Liver (tissue), 3 donors: ENCODE results near the gene MTHFD1L.

Experiments used
- EGR1 ChIP-seq, 2 donors: IDR thresholded peaks; 2 replicates each; pipeline ENCODE4 v1.6.1; 2016 to 2018; ENCODE audit warnings: antibody characterized with exemption in 2 of 2, low read depth in 2 of 2
- GABPA ChIP-seq, 2 donors: IDR thresholded peaks in 1 of 2; conservative IDR thresholded peaks in 1 of 2; 2 replicates each; pipeline ENCODE4 v1.6.1; 2016; ENCODE audit warnings: antibody characterized with exemption in 2 of 2, mild to moderate bottlenecking in 1 of 2, moderate library complexity in 1 of 2
- HNF4G ChIP-seq: IDR thresholded peaks from 2 replicates; pipeline ENCODE4 v1.6.1; 2016; ENCODE audit warnings: antibody characterized with exemption
- JUND ChIP-seq, 2 donors: IDR thresholded peaks; 2 replicates each; pipeline ENCODE4 v1.6.1; 2016; ENCODE audit warnings: antibody characterized with exemption in 2 of 2
- RAD21 ChIP-seq, 2 donors: IDR thresholded peaks; 2 replicates each; pipeline ENCODE4 v1.6.1; 2016; ENCODE audit warnings: antibody characterized with exemption in 2 of 2, mild to moderate bottlenecking in 2 of 2
- RXRA ChIP-seq, 2 donors: IDR thresholded peaks; 2 replicates each; pipeline ENCODE4 v1.6.1; 2017 to 2018; ENCODE audit warnings: antibody characterized with exemption in 2 of 2, mild to moderate bottlenecking in 1 of 2
- SP1 ChIP-seq: IDR thresholded peaks from 2 replicates; pipeline ENCODE4 v1.6.1; 2018; ENCODE audit warnings: antibody characterized with exemption, mild to moderate bottlenecking
- TAF1 ChIP-seq: conservative IDR thresholded peaks from 2 replicates; pipeline ENCODE4 v1.6.1; 2016; ENCODE audit warnings: antibody characterized with exemption, mild to moderate bottlenecking
- YY1 ChIP-seq: IDR thresholded peaks from 2 replicates; pipeline ENCODE4 v1.6.1; 2016; ENCODE audit warnings: antibody characterized with exemption, mild to moderate bottlenecking
- TF ChIP-seq, protein P1 (sequence below): fragments of 150-350 bp; IDR thresholded peaks from 2 replicates; pipeline ENCODE4 v1.5.1; 2017; ENCODE audit warnings: improper control_type of control experiment, low read depth, low read length; ENCODE audit not compliant: missing input control
- TF ChIP-seq, protein P2 (sequence below): IDR thresholded peaks from 2 replicates; pipeline ENCODE4 v1.6.1; 2016; ENCODE audit warnings: antibody characterized with exemption, mild to moderate bottlenecking
- donor health status: healthy.
- donor health status: healthy.

DNA sequence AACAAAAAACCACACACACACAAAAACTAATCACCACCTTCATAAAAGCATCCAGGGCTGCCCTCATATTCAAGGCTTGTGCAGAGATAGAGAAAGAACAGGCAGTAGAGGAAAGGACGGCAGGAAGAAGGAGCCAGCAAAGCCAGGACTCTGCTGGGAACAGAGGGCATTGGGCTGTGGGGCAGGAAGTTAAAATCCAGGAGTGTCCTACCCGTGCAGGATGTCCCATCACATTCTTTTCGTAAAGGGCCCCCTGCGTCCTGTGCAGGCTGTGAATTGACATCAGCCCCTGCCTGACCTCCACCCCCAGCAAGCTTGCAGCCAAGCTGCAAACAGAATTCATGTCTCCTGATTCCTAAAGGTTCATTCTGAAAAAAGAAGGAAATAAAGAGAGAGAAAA lies 277.8 kb downstream of the MTHFD1L start:
- no peak for TF ChIP-seq RAD21 (IDR thresholded peaks at IDR 0.05)
- TF ChIP-seq JUND (IDR thresholded peaks at IDR 0.05), result no peak
- TF ChIP-seq, protein P1, sequence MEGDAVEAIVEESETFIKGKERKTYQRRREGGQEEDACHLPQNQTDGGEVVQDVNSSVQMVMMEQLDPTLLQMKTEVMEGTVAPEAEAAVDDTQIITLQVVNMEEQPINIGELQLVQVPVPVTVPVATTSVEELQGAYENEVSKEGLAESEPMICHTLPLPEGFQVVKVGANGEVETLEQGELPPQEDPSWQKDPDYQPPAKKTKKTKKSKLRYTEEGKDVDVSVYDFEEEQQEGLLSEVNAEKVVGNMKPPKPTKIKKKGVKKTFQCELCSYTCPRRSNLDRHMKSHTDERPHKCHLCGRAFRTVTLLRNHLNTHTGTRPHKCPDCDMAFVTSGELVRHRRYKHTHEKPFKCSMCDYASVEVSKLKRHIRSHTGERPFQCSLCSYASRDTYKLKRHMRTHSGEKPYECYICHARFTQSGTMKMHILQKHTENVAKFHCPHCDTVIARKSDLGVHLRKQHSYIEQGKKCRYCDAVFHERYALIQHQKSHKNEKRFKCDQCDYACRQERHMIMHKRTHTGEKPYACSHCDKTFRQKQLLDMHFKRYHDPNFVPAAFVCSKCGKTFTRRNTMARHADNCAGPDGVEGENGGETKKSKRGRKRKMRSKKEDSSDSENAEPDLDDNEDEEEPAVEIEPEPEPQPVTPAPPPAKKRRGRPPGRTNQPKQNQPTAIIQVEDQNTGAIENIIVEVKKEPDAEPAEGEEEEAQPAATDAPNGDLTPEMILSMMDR, result no peak
- TF ChIP-seq SP1, result no peak
- TF ChIP-seq, protein P2, sequence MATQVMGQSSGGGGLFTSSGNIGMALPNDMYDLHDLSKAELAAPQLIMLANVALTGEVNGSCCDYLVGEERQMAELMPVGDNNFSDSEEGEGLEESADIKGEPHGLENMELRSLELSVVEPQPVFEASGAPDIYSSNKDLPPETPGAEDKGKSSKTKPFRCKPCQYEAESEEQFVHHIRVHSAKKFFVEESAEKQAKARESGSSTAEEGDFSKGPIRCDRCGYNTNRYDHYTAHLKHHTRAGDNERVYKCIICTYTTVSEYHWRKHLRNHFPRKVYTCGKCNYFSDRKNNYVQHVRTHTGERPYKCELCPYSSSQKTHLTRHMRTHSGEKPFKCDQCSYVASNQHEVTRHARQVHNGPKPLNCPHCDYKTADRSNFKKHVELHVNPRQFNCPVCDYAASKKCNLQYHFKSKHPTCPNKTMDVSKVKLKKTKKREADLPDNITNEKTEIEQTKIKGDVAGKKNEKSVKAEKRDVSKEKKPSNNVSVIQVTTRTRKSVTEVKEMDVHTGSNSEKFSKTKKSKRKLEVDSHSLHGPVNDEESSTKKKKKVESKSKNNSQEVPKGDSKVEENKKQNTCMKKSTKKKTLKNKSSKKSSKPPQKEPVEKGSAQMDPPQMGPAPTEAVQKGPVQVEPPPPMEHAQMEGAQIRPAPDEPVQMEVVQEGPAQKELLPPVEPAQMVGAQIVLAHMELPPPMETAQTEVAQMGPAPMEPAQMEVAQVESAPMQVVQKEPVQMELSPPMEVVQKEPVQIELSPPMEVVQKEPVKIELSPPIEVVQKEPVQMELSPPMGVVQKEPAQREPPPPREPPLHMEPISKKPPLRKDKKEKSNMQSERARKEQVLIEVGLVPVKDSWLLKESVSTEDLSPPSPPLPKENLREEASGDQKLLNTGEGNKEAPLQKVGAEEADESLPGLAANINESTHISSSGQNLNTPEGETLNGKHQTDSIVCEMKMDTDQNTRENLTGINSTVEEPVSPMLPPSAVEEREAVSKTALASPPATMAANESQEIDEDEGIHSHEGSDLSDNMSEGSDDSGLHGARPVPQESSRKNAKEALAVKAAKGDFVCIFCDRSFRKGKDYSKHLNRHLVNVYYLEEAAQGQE, result no peak
- TF ChIP-seq YY1, result no peak
- no peak for TF ChIP-seq HNF4G
- TF ChIP-seq GABPA (IDR thresholded peaks at IDR 0.05 in 1 of 2, conservative IDR thresholded peaks at IDR 0.05 in 1 of 2), result no peak
- TF ChIP-seq TAF1, result no peak
- no peak for TF ChIP-seq RXRA (IDR thresholded peaks at IDR 0.05)
- TF ChIP-seq EGR1 (IDR thresholded peaks at IDR 0.05; ENCODE audit: low read depth in 2 of 2), result no peak
